Gastrocnemius medialis (tissue), 4 donors: ENCODE results near the gene ANGPTL8.

Experiments
- POLR2A ChIP-seq, 2 donors: fragments of 450-650 bp; IDR thresholded peaks; one replicate each; pipeline ENCODE4 v1.6.1; 2017; ENCODE audit warnings: antibody characterized with exemption in 2 of 2, mild to moderate bottlenecking in 2 of 2, moderate library complexity in 2 of 2
- TF ChIP-seq, protein P1 (sequence below), 5 experiments: fragments of 450-650 bp in 3 of 5; fragments of 200-600 bp in 2 of 5; sonication (generic) in 2 of 5; IDR thresholded peaks in 4 of 5; conservative IDR thresholded peaks in 1 of 5; 1 replicate in 4 of 5; 2 replicates in 1 of 5; pipeline ENCODE4 v1.5.1; 2016 to 2019; ENCODE audit warnings: antibody characterized with exemption in 5 of 5, mild to moderate bottlenecking in 3 of 5, moderate library complexity in 3 of 5

- TF ChIP-seq, protein P1, sequence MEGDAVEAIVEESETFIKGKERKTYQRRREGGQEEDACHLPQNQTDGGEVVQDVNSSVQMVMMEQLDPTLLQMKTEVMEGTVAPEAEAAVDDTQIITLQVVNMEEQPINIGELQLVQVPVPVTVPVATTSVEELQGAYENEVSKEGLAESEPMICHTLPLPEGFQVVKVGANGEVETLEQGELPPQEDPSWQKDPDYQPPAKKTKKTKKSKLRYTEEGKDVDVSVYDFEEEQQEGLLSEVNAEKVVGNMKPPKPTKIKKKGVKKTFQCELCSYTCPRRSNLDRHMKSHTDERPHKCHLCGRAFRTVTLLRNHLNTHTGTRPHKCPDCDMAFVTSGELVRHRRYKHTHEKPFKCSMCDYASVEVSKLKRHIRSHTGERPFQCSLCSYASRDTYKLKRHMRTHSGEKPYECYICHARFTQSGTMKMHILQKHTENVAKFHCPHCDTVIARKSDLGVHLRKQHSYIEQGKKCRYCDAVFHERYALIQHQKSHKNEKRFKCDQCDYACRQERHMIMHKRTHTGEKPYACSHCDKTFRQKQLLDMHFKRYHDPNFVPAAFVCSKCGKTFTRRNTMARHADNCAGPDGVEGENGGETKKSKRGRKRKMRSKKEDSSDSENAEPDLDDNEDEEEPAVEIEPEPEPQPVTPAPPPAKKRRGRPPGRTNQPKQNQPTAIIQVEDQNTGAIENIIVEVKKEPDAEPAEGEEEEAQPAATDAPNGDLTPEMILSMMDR (IDR thresholded peaks at IDR 0.05 in 4 of 5, conservative IDR thresholded peaks at IDR 0.05 in 1 of 5), result no peak
- TF ChIP-seq POLR2A (IDR thresholded peaks at IDR 0.05), result no peak
These were observed 2.1 kb upstream of the ANGPTL8 start for GRCh38 chr19:11237321-11237720.
